HPDE6-E6E7 (cell line): ENCODE data around the gene CHODL.

ENCODE experiments used
- DNase-seq: peaks from one replicate; pipeline ENCODE4 v3.0.0; 2011; ENCODE audit warnings: missing footprints; ENCODE audit errors: extremely low spot score

The CHODL gene

DNA sequence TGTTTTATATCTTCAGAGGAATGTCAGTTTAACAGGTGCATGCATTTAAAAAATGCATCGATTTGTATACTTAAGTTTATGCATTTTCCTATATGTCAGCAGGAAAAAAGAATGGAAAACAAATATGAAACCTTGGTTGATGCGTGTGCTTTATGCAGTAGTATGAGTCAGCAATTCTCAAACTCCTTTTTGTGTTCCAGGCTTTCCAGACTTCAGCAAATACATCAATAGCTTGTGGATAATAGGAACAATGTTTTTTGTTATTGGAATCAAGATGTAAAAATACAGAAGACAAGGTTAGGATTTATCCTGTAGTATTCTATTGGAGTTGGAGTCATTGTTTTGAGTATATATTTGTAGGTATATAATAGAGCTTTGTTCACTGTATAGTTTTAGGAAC lies 45.2 kb downstream of the CHODL start:
- DNase-seq, result no peak

- no peak for DNase-seq
These were observed 49.5 kb downstream of the CHODL start for GRCh38 chr21:18294100-18294499.

GRCh38 chr21:18298228-18298627 lies 53.6 kb downstream of the CHODL start:
- DNase-seq, result no peak
